ENCODE results near the gene VPS18. TPM values are rescaled to one million over a fixed set of nuclear protein-coding genes. Genes with fewer than 3 reads are reported as not detected.

Gene VPS18
- total RNA-seq, 1 experiment from 2014 or later, result 85.6 TPM

Small RNAs within 50 kb of the gene (small RNA-seq; reads per million reads assigned to genes)
- gene AC025166.1 (0 reads per million in 2 experiments), gene ISCA1P4 (0 reads per million in 2 experiments)

Other genes starting within 250 kb of the VPS18 start
- gene RAD51, start 199.3 kb upstream of the VPS18 start, total RNA-seq (2014; rRNA removed; shearing (Covaris generic)), result 5.1 and 7.0 TPM in 2 replicates
- 26.6 and 31.3 TPM in 2 replicates for gene RMDN3, start 139.2 kb upstream of the VPS18 start, total RNA-seq (2014; rRNA removed; shearing (Covaris generic))
- gene GCHFR, start 130.4 kb upstream of the VPS18 start, total RNA-seq (2014; rRNA removed; shearing (Covaris generic)), result 0.82 and 1.3 TPM in 2 replicates
- gene C15orf62, start 124.5 kb upstream of the VPS18 start, total RNA-seq (2014; rRNA removed; shearing (Covaris generic)), result not detected in 2 replicates
- gene ZFYVE19, start 87.4 kb upstream of the VPS18 start, total RNA-seq (2014; rRNA removed; shearing (Covaris generic)), result 9.3 and 11.5 TPM in 2 replicates
- 23.5 and 26.9 TPM in 2 replicates for gene DNAJC17, start 87.0 kb upstream of the VPS18 start, total RNA-seq (2014; rRNA removed; shearing (Covaris generic))
- gene PPP1R14D, start 65.7 kb upstream of the VPS18 start, total RNA-seq (2014; rRNA removed; shearing (Covaris generic)), result not detected in 2 replicates
- gene SPINT1, start 50.4 kb upstream of the VPS18 start, total RNA-seq (2014; rRNA removed; shearing (Covaris generic)), result 0.32 and 1.4 TPM in 2 replicates
- gene RHOV, start 20.2 kb upstream of the VPS18 start, total RNA-seq (2014; rRNA removed; shearing (Covaris generic)), result 0.32 and 0.82 TPM in 2 replicates
- 0.56 and 0.92 TPM in 2 replicates for gene DLL4, start 34.9 kb downstream of the VPS18 start, total RNA-seq (2014; rRNA removed; shearing (Covaris generic))
- 77.3 and 91.0 TPM in 2 replicates for gene CHAC1, start 59.0 kb downstream of the VPS18 start, total RNA-seq (2014; rRNA removed; shearing (Covaris generic))
- gene INO80, start 221.8 kb downstream of the VPS18 start, total RNA-seq (2014; rRNA removed; shearing (Covaris generic)), result 14.8 and 15.7 TPM in 2 replicates